ENCODE measurements around the gene FHIT.

The FHIT gene

GRCh38 chr3:60182697-60183096 is 1068.6 kb downstream of the FHIT start:
- no peak for DNase-seq

DNA sequence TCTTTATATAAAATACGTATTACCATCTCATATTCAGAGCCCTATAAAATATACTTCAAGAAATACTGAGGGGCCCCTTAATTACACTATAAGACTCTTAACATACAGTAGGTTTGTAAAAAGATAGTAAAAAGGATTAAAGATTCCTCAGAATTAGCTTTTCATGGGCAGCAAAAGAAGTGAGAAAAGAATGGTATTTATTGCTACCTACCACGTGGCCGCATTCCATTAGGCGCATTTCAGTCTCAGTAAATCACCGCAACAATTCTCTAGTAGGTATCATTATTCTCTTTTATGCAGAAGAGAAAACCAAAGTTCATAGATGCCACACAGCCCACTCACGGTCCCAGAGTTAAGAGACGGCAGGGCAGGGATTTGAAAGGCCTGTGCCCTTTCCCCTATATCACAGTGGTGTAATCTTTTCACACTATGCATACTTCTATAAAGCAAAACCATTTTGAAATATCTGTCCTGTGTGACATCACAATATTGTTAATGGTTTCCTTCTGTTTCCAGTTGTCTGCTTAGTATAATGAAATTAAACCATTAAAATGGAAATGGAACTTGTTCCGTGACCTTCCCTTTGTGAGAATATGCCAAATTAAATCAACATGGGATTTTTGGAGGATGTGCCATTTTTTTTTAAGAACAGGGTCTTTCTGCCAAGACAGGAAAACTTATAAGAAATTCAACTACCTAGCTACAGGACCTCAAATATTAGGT is 1072.2 kb downstream of the FHIT start:
- no peak for DNase-seq

- DNase-seq: no peak
Observed at GRCh38 chr3:60177726-60178125, 1073.5 kb downstream of the FHIT start.

DNA sequence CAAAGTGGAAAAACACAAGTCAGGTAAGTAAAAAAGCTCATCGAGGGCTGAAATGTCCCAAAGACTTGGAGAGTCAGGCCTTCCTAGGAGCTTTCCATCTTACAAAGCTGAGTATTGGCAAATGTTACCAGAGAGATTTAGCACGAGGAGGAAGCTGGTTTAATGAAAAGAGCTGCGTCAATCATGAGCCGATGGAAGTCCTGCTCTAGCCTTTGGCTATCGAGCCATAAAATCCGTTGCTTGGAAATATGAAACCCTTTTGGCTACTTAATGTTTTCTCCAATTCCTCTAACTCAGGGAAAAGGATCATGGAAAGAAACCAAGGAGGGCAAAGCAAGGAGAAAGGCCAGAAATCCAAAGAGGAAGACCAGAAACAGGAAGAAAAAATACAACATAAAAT is 1074.6 kb downstream of the FHIT start:
- DNase-seq: peak in 1 of 2 experiments; percentile 7

GRCh38 chr3:60175680-60176079 is 1075.6 kb downstream of the FHIT start:
- DNase-seq: no peak

DNA sequence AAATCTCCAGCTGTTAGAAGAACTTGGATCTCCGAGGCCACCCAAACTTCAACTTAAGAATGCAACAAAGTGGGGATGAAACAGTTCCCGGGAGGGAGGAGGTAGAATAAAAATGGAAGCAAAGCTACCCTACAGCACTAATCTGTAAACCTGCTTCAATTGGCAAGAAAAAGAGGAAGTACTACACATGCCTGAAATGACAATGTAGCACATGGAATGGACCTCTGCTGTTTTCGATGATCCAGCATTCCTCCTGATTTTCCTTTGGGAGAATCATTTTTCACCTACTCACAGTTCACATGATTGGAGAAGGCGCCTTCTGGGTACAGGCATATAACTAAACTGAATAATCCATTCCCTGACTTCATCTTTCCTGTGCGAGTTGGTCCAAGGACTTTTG is 1081.5 kb downstream of the FHIT start:
- no peak for DNase-seq

DNA sequence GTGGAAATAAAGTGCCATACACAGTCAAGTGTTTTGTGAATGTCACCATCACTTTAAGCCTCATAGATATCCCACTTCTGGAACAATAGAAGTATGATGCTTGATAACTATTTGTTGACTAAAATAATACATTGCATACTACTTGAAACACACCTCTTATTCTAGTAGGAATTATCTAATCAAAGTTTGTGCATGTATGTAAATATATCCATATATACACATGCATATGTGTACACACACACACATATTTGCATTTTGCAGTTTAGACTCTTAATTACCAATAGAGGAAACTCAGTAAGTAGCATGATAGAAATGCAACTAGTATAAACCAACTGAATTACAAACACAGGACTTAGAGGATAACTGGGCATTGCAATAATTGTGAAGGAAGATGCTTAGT is 1084.1 kb downstream of the FHIT start:
- DNase-seq: no peak

- peak in 1 of 2 experiments; percentile 46 for DNase-seq
Observed at GRCh38 chr3:60160822-60161748, 1090.2 kb downstream of the FHIT start.

DNA sequence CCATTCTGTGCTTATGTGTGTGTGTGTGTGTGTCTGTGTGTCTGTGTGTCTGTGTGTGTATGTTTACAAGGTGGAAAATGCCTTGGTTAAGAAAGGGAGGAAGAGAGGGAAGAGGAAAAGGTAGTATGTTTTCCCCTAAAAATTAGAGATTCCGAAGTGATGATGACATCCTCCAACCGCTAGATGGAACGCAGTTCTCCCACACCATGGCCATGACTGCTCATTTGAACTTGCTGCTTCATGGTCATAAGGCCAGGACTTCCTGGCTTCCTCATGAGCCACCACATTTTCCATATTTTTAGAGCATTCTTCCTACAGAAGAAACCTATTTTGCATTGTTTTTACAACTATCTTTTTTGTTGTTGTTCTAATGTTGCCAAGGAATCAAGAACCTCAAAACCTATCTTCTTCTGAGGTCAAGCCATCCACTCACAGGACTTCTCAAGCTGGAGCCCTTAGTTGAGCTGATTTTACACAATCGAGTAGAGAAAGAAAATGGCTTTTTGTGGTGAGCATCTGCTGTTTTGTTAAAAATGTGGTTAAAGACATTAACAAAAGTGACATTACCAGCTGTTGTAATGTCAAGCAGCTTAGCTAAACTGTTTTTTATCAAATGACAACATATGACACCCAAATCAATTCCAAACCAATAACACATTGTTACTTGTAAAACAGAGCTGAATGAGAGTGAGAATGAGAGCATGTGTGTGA is 1091.0 kb downstream of the FHIT start:
- DNase-seq: no peak

DNA sequence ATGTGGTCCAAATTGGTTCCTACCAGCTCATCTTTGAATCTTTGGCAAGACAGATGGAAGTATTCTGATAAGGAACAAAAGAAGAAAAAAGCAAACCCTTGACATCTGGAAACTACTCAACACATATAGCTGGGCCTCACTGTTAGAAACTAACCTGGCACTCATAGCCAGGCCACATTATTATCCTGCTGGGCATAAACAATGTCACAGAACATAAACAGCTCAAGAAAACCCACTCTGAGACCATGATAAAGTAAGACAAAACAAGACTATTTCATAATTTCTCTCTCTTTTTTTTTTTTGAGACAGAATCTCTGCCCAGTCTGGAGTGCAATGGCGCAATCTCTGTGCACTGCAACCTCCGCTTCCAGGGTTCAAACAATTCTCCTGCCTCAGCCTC is 1093.2 kb downstream of the FHIT start:
- DNase-seq: no peak

DNA sequence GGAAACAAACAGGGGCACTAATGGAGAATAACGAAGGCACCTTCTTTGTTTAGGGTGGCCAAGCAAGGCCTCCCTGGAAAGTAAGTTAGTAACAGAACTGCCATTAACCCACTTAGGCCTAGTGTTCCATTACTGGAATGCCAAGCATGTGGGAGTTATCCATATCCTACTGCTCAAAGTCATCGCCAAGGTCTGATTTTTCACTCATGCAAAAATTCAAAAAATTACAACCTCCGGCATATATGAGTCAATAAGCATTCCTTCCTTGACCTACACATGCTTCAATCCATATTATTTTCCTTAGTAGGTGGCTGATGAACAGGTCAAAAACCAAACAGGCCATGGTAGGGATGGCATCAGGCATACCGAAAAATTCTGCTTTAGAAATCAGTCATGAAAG is 1097.2 kb downstream of the FHIT start:
- no peak for DNase-seq

DNA sequence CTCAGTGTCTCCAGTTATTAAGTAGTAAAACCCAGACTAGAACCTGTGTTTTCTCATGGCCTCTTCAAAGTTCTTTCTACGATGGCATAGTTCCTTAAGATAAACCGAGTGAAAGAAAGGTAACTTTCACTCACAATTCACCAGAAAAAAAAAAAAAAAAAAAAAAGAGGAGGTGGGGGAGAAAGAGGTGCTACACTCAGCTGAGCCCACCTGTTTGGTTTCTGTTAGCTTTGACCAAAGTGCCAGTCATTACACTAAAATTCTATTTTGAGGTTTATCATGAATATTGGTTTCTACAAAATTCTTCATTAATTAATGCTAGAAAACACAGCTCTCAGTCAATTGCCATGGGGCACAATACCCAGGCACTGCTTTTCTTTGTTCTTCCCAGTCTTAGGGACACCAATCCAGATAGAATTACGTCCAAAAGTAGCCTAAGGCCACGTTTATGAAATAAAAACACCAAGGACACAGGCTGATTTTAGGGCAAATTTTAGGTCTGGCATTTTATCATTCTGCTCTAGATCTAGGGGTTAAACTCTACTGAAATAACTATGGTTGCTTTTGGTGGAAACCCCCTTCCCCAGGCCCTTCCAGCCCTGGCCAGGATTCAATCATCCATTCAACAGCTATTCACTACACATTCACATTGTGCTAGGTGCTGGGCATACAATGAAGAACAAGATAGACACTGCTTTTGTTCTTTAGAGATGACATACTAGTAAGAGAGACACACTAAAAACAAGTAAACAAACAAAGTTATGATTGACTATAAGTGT is 1097.8 kb downstream of the FHIT start:
- no peak for DNase-seq

DNA sequence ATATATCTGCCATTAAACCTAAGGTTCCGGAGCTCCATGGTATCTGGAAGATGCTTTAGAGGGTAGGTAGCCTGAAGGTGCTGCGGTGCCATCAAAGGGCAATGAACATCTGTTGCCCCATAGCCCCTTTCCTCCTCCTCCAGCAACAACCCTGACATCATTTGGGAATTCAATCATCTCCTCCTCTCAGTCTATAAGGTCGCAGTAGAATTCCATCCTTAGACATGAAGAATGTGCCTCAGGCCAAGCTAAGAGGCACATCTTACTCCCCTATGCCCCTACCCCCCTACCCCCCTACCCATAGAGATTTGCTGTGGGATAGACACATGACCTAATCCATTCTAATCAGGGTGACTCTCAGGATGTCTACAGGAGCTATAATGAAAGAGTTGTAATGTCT is 1101.8 kb downstream of the FHIT start:
- no peak for DNase-seq

DNA sequence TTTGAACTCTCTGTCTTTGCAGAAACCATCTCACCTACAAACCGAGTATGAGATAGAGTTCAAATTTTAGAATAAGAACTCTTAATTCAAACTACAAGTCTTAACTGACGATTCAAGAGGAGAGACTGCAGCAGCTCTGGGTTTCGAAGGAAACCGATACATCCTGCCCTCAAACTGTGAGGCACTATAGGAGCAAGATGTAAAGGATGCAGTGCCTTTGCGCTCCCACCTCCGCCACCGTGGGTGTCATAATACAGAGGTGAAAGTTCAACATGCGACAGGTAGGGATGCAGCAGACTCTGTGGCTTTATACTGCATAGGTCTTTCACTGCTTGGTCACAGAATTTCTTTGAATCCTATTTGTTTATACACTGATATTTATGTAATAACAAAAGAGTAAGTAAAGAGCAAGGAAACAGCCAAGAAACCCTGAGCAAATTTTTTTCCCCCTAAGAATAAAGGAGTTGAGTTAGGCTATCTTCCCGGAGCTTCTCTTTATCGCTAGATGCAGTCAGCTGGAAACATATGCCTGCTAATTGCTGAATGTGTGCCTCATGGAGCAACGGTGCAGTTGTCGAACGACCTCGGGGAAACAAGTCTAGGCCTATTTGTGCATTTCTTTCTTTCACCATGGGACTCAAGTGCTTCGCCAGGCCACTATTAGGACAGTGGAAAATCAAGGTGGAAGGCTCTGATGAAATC is 1103.9 kb downstream of the FHIT start:
- DNase-seq: no peak

- DNase-seq: no peak
Observed at GRCh38 chr3:60146121-60146520, 1105.1 kb downstream of the FHIT start.

DNA sequence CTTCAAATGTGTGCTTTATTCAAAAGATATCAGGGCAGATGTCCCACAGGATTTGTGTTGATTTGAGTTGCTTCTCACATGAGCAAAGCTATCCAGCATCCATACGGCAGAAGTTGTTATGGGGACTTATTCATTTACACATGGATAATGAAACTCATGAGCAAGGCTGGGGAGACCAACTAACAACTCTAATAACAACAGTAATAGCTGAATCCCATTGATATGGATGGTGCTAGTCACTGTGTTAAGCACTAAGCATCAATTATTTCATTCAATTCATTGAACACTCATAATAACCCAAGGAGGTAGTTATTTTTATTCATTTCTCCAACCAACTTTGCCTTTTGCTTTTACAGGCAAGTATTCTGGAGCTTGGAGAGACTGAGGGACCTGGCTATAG is 1107.2 kb downstream of the FHIT start:
- DNase-seq: no peak

GRCh38 chr3:60142009-60142408 is 1109.2 kb downstream of the FHIT start:
- DNase-seq: no peak

- DNase-seq: no peak
Observed at GRCh38 chr3:60140160-60140559, 1111.1 kb downstream of the FHIT start.

- DNase-seq: no peak
Observed at GRCh38 chr3:60136601-60137000, 1114.7 kb downstream of the FHIT start.

DNA sequence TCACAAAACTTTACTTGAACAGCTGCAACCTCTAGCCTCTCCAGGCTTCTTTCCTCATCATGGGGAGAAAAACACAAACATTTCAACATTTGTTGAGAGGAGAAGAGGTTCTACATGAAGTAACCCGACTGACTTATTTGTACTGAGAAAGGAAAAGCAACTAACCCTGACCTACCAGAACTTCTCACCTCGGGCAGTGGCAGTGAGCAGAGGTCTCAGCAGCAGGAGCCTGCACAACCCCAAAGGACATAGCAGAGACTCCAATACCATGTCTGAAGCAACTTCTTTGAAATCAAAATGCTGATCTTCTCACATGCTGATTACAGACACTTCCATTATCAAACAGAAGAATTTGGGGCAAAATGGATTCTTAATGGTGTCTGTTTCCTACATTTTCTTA is 1115.8 kb downstream of the FHIT start:
- no peak for DNase-seq

DNA sequence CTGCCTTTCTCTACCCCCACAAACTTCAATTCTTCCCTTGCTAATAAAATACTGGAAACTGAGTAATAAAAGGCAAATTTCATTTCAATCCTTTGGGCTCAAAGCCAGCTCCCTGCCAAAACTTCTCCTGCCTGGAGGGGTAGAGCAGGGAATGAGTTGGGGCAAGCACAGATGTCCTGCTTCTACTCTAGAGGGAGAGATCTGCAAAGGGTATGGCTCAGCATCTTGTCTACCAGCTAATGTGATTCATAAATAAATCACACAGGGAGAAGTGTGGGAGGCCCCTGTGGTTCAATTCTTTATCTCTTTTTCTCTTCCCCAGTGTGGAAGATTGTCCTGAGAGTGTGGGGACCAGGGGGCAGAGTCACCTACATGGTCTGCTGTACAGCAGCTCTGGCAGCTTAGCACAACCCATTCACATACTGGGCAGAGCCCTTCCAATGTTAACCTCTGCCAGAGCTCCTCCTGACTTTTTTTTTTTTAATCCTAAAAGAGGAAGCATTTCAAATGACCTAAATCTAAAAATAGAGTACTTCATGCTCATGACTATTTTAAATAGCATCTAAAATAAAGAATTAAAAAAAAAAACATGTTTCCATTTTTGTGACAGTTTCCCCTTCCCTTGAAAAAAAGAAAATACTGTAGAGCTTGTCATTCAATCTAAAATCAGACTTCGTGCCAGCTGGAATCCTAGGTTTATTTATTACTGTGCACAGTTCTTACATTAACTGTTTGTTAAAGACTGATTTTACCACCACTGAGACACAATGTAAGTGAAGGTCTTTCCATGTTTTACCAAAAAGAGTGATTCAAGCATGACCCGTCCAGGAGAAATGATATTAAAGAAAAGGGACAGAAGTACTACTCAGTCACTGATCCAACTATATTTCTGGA is 1117.7 kb downstream of the FHIT start:
- DNase-seq: no peak
